ENCODE data around the gene TCEAL5.
"Not testable (repeated sequence)": the region's sequence is repeated elsewhere in the genome, so short reads cannot be mapped to it uniquely, and the experiment has no call there.

Gene TCEAL5, protein sequence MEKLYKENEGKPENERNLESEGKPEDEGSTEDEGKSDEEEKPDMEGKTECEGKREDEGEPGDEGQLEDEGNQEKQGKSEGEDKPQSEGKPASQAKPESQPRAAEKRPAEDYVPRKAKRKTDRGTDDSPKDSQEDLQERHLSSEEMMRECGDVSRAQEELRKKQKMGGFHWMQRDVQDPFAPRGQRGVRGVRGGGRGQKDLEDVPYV

DNA sequence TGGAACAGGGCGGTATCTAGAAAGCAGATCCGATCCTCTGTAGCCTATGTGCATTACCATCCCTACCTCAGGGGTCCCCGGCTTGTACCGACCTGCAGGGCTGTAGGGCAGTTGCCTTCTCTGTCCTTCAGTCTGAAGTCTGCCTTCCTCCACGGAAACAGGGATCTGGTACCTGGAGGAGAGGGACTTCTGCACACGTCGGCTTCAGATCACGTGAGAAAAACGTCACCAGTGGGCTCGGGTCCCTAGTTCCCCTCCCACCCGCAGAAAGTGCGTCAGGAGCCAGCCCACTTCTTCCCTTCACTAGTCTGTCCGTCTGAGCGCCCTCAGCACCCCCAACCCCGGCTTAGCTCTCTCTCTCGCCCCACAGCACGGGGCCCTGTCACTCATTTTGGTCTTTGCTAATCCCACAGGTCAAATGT, at the start of gene TCEAL5:
TSS of gene TCEAL5 (minus strand) at position 170 of the 422 bp plus-strand sequence. CDS start 2,187 bp downstream, outside the sequence.
- no peak for DNase-seq (ENCODE audit: low read depth in 3 of 3)

DNA sequence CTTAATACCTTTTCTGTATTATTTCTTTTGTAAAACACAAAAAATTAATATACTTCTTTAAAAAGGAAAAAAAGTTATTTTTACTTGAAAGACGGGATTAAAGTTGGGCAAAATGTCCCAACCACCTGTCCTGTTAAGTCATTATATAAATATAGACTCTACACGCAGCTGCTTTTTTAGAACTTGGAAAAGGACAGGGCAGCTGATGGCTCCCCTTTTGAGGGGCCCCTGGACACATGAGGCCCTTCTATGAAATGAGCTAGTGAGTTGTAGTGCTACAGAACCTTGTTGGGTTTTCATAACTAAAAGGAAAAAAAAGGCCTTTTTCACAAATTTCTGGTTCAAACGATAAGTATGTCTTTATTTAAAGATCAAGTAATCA, 34.8 kb upstream of the TCEAL5 start:
- no peak for DNase-seq (ENCODE audit: low read depth in 3 of 3)

DNA sequence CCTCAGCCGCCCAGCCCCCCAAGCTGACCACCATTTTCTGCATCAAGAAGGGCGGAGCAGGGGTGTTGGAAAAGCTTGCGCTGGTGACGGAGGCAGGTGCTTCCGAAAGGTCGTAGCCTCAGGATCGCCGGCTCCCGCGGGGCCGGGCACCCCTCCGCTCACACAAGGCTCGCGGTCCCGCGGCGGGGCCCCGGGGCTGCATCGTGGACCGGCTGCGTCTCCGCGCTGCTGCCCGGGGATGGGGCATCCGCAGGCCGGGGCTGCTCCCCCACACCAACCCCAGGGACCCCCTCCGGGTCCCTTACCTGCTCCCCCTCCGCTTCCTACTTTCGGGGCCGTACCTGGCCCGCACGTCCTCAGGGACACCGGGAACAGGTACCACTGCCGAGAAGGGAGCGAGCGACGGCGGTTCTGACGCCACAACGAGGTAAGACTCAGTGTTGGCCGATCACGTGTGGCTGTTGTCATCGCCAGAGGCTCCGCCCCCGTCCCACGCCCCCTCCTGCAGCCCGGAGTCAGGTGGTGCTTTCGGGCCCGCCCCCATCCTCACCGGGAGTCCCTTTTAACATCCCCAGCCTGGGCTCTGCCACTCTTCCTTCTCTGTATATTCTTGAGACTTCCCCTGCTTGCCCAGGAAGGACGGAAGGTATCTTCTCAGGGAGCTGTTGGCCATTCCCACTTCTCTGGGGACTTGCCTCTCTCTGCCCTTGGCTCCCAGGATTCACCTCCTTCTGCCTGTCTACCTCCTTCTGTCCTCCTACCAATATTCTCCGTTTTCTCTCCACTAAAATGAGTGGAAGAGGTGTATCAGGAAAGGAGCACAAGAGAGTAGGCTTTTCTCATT, 34.2 kb upstream of the TCEAL5 start, which contains the start of gene BEX2:
TSS of gene BEX2 (minus strand) at position 436 of the 844 bp plus-strand sequence. CDS start 1,014 bp downstream, outside the sequence.
- DNase-seq (ENCODE audit: low read depth in 3 of 3): peak; percentile 68 to 82 (median 70)

DNA sequence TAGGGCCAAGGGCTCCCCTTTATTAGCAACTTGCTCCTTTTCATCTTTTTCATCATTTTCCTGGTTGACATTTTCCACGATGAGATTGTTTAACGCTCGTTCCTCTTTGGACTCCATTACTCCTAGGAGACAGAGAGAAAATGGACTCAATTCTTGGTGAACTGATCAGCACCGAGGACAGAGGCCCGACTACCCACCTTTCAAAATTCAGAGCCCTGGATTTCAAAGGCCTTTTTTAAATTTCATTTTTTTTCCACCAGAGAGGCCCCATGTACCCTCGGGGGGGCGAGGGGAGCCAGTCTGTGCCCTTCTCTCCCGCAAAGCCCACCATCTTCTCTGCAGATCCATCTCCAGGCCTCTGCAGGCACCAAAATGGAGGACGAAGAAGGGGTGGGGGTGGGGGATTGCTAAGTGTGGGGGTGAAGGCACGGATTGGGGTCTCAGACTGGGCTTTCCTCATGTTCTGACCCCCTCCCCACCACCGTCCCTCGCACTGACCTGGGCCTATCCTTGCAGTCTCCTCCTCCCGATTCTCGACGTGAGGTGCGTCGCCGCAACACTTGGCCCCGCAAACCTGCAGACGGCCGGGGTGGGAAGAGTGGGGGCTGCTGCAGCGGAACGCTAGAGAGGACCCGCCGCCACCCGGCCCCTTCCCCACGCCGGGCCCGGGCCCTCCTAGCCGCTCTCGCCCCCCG, 33.5 kb upstream of the TCEAL5 start:
- no peak for DNase-seq (ENCODE audit: low read depth in 3 of 3)

DNA sequence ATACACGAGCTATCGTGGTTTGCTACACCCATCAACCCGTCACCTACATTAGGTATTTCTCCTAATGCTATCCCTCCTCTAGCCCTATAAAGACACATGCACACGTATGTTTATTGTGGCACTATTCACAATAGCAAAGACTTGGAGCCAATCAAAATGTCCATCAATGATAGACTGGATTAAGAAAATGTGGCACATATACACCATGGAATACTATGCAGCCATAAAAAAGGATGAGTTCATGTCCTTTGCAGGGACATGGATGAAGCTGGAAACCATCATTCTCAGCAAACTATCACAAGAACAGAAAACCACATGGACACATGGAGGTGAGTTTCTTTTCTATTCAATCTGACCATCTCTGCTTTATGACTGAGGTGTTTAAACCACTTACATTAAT, 29.1 kb upstream of the TCEAL5 start:
- DNase-seq (ENCODE audit: low read depth in 3 of 3): not testable (repeated sequence)

DNA sequence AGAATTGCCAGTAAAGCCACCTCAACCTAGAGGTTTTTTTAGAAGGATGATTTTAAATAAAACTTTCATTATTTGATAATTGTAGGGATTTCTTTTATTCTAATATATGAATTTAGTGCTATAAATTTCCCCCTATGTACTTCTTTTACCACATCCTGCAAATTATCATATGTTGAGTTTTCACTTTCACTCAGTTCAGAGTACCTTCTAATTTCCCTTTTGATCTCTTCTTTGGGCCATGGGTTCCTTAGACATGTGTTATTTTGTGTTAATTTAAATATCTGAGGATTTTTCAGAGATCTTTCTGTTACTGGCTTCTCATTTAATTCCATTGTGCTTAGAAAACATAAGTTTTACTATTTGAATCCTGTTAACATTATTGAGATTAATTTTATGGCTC, 28.2 kb upstream of the TCEAL5 start:
- DNase-seq (ENCODE audit: low read depth in 3 of 3): no peak

DNA sequence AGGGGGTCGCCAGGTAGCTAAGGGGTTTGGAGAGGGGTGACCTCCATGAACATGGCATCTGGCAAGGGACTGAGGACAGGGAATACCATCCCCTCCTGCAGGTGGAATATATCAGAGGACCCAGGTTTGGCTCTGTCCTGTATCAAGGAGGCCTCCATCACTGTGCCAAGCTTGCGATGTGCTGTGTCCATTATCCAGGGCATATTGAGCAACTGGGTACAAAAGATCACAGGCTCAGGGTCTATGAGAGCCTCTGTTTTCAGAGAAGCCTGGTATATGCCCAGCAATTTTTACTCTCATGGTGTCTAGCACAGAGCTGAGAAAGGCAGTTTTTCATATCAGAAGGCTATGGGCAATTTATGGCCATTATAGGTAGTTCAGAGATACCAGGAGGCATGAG, 16.6 kb upstream of the TCEAL5 start:
- no peak for DNase-seq (ENCODE audit: low read depth in 3 of 3)

DNA sequence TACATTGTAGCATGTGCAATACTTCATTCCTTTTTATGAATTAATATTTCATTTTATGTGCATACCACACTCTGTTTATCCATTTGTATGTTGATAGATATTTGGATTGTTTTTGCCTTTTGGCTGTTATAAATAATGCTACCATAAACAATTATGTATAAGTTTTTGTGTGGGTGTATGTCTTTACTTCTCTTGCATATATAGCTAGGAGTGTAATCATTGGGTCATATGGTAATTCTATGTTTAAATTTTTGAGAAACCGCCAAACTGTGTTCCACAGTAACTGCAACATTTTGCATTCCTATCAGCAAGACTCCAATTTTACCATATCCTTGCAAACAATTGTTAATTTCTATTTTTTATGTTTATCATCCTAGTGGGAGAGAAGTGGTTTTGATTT, 3.1 kb upstream of the TCEAL5 start:
- DNase-seq (ENCODE audit: low read depth in 3 of 3): no peak

DNA sequence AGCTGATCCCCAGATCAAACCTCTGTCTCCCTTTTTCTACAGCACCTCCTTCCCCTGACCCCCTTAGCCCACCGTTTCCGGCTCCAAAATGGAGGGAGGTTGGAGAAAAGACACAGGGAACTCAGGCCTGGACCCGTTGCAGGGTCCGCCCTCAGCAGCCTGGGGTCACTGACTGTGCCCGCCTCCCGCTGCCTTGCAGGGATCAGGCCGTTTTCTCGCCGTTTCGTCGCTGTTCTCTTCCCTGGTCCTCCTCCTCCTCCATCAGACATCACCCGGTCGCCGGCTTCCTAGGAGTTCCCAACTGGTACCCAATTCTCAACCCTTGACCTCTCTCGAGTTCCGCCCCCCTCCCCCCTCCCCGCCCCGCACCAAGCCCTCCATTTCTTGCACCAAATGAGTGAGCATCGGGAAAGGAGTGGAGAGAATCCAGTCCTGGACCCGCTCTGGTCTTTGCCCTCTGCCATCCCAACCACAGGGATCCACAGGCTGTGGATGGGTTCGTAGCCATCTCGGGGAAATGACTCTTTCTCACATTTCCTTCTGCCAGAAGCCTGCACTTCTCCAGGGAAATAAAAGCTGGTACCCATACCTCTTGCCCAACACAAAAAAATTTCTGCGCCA, 493 bp downstream of the TCEAL5 start:
- no peak for DNase-seq (ENCODE audit: low read depth in 3 of 3)

DNA sequence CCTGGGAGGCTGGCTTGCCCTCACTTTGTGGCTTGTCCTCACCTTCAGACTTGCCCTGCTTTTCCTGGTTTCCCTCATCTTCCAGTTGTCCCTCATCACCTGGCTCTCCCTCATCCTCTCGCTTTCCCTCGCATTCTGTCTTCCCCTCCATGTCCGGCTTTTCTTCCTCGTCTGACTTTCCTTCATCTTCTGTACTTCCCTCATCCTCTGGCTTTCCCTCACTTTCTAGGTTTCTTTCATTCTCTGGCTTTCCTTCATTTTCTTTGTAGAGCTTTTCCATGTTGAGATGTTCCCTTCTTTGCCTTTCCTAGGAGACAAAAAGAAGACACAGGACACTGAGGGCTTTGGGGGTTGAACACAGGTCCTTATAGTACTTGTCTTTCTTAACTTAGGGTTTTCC, 2.3 kb downstream of the TCEAL5 start:
- DNase-seq (ENCODE audit: low read depth in 3 of 3): no peak

DNA sequence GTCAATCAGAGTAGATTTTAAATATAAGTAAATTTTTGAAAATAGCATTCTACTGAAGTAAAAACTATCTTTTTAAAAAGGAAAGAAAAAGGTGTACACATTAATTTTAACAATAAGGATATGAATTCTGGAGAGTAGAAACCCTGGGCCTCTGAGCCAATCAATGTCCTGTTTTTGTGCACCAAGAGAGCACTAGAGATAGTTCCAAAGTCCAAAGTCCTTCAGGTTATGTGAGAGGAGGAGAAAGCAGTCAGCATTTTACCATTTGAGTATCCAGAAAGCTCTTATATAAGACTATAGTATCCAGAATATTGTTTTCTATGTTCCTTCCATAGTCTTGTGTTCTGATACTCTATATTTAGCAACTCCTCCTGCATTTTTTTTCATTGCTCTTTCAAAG, 18.3 kb downstream of the TCEAL5 start:
- DNase-seq (ENCODE audit: low read depth in 3 of 3): no peak

DNA sequence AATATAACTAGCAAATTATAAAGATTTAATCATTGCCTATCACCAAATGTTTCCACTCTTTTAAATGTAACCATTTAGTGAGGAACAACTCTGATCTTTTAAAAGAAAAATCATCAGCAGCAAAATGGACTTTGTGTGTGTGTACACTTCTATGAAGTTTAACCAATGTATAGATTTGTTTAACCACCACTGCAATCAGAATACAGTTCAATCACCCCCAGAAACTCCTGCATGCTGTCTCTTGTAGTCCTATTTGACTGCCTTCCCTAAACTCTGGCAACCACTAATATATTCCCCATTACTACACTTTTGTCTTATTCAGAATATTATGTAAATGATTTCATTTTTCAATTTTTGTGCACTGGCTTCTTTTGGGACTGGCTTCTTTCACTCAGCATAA, 19.9 kb downstream of the TCEAL5 start:
- no peak for DNase-seq (ENCODE audit: low read depth in 3 of 3)

DNA sequence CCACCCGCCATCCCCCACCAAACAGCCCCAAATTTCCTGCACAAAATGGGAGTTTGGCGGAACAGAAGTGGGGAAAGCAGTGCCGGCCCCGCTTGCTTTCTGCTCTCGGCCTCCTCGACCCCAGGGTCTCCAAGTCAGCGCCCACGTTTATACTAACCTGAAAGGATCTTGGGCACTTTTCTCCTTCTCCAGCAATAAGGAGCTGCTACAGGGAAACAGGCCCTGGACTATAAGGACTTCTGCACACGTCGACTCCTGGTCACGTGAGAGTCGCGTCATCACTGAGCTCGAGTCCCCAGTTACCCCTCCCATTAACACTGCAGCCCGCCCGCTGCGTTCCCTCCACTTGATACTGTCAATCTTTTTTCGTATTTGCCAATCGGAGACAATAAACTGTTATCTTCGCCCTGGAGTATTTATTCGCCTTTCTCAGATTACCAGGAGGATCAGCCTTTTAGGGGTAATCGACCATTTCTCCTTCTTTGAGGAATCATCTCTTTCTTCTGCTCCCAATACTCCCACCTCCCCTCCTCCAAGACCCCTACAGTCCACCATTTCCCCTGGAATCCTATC, 21.5 kb downstream of the TCEAL5 start, which contains the start of gene TCEAL8:
TSS of gene TCEAL8 (minus strand) at position 235 of the 573 bp plus-strand sequence. CDS start 1,176 bp downstream, outside the sequence.
- DNase-seq (ENCODE audit: low read depth in 3 of 3): peak; percentile 9 to 59 (median 24)

DNA sequence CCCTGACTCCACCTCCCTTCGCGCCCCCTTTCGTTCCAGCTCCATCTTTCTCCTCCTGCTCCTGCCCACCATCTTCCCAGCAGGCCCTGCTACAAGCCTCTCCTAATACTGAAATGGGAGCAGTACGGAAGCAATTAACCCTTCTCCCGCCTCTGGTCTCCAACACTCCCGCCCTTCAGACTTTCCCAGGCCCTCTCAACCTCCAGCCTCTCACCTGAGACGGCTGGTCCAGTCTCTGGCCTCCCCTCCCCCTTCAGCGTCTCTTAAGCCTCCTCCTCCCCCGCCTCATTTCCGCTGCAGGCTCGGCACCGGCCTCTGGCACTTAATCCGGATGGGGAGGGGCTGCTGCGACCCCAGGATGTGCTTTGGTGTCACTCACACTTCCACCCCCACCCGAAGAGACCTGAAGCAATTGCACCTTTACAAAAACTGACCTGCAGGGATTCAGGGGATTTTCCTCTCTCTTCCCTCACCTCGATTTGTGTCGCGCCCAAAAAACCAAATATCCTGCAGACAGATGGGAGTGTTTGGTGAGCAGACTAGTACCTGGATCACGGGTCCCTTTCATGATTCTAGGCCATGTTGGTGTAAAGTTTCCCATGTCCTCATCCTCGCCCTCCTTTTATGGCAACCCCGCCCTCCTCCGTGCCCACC, 22.3 kb downstream of the TCEAL5 start:
- DNase-seq (ENCODE audit: low read depth in 3 of 3): peak in 2 of 3 experiments; percentile 0 to 38

DNA sequence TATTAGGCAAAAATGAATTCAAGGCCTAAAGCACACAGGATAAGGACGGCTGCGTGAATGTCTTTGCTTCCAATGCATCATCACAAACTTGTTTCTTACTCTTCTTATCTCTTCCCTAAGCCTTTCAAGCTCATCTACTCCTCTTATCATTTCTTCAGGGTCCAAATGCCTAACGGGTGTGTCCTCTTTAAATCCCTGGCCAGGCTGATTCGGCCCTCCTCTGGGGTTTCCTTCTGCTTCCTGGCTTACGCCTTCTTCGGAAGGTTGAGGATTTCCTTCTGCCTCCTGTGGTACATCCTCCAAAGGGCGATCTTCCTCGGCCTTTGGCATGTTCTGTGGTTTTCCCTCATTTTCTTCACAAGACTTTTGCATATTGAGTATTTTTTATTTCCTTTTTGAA, 22.9 kb downstream of the TCEAL5 start:
- DNase-seq (ENCODE audit: low read depth in 3 of 3): no peak

DNA sequence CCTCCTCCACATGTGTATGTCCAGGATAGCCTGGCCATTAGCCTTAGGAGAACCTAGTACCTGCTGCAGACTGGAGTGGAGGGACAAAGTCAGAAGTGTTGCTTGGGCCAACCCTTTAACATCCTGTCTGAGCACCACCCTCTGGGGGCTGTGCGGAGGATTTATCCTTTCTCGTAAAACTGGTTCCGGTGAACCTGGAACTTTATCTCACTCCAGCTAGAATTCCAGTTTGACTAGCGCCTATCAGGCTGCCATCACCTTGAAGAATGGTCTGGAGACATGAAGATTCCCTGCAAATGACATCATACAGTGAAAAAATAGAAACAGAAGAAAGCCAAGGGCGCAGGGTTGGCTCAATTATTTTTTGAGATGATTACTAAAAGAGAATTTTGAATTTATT, 25.6 kb downstream of the TCEAL5 start:
- DNase-seq (ENCODE audit: low read depth in 3 of 3): no peak

DNA sequence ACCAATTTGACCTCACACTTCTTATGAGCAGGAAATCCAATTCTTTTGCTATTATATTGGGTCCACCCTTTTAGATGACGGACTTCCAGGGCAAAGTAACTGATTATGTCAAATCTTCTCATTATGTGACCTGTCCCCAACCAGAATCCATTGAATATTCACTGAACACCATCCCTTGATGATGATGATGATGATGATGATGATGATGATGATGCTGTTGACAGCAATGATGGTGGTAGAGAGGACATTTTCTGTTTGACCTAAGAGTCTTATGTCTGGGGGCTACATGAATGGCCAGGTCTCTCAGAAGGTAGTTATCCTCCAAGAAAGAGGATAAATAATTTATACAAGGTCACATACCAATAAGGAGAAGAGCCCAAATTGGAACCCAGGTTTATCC, 26.7 kb downstream of the TCEAL5 start:
- no peak for DNase-seq (ENCODE audit: low read depth in 3 of 3)

DNA sequence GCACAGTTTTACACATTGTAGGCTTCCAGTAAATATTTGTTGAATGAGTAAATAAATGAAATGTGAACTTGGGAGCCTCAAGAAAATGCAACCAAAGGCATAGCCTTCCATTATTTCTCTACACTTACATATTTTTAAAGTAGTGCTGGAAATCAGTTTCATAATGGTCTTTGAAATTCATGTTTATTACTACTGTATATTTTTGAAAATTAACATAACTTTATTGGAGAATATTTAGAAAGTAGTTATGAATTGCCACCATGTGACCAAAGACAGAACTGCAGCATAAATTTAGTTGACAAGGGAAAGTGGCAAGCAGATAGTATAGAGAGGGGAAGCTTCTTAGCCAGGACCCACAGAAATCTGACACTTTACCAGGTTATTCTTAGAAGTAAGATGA, 28.0 kb downstream of the TCEAL5 start:
- DNase-seq (ENCODE audit: low read depth in 3 of 3): no peak

DNA sequence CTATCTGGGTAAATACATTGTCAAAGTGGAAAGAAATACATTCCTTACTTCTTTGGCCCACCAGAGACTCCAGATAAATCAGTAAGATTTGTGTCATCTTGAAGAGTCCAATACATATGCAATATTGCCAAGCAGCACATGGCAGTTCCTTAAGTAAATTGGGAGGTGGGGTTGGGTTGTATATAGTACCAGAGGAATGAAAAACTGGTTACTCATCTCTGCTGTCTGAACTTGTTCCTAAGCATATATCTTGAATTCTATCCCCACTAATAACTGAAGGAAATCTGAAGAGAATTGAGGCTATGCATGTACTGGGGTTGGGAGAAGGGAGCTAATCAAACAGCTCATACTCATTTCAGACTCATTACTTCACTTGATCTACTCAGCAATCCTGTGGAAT, 36.4 kb downstream of the TCEAL5 start:
- DNase-seq (ENCODE audit: low read depth in 3 of 3): no peak

DNA sequence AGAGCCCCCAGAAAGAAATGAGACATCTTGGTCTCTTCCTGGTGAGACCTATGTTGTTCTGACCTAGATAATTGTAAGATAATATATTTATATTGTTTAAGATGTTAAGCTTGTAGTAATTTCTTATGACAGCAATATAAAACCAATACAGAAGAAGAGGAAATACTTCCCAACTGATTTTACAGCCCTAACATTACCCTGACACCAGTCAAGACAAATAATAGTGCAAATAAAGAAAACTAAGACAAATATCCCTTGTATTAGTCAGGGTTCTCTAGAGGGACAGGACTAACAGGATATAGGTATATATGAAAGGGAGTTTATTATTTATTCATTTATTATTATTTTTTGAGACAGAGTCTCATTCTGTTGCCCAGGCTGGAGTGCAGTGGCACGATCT, 40.3 kb downstream of the TCEAL5 start:
- no peak for DNase-seq (ENCODE audit: low read depth in 3 of 3)

DNA sequence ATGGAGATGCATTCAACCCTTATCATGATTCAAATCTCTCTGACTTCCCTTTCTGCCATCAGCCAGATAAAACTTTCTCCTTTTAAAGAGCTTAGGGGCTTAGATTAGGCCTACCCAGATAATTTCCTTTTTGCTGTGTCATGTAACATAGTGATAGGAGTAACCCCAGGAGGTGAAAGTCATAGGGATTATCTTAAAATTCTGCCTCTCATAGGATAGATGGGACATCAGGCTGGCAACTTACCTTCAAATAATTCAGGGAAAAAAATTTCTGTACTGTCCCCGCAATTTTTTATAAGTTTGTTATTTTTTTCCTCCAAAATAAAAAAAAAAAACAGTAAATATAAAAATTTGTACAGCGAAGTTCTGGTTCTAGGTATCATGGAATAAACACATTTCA, 40.9 kb downstream of the TCEAL5 start:
- not testable (repeated sequence) for DNase-seq (ENCODE audit: low read depth in 3 of 3)

Measured in stimulated activated CD4-positive, alpha-beta T cell treated with anti-CD3 and anti-CD28 coated beads, TNF-alpha, amount 100 ng/mL, for 24 hours (primary cell).